Memory B cell (primary cell): ENCODE measurements around the gene MYO18A.
"Not testable (repeated sequence)": the region's sequence is repeated elsewhere in the genome, so short reads cannot be mapped to it uniquely, and the experiment has no call there.

ENCODE experiments used
- ATAC-seq: fragments of 150-1000 bp; cut with Tn5 transposase; 2 replicates; pipeline ENCODE4 v1.10.0; 2021; ENCODE audit warnings: low read depth, mild to moderate bottlenecking, moderate library complexity
- DNase-seq, 2 donors: peaks; one replicate each; pipeline ENCODE4 v3.0.0; 2022; ENCODE audit warnings: low spot score in 2 of 2
- H3K27ac Mint-ChIP-seq: one replicate; pipeline ENCODE4 v1.8.0; 2022; ENCODE audit warnings: mild to moderate bottlenecking, moderate library complexity, mixed read lengths
- H3K27me3 Mint-ChIP-seq: one replicate; pipeline ENCODE4 v1.8.0; 2022; ENCODE audit warnings: mixed read lengths
- H3K36me3 Mint-ChIP-seq: one replicate; pipeline ENCODE4 v1.8.0; 2022; ENCODE audit warnings: mild to moderate bottlenecking, mixed read lengths
- H3K4me1 Mint-ChIP-seq: one replicate; pipeline ENCODE4 v1.8.0; 2022; ENCODE audit warnings: mixed read lengths
- H3K4me3 Mint-ChIP-seq: one replicate; pipeline ENCODE4 v1.8.0; 2022; ENCODE audit warnings: mild to moderate bottlenecking, moderate library complexity, mixed read lengths
- H3K9me3 Mint-ChIP-seq: one replicate; pipeline ENCODE4 v1.8.0; 2022; ENCODE audit warnings: mixed read lengths

Gene MYO18A

DNA sequence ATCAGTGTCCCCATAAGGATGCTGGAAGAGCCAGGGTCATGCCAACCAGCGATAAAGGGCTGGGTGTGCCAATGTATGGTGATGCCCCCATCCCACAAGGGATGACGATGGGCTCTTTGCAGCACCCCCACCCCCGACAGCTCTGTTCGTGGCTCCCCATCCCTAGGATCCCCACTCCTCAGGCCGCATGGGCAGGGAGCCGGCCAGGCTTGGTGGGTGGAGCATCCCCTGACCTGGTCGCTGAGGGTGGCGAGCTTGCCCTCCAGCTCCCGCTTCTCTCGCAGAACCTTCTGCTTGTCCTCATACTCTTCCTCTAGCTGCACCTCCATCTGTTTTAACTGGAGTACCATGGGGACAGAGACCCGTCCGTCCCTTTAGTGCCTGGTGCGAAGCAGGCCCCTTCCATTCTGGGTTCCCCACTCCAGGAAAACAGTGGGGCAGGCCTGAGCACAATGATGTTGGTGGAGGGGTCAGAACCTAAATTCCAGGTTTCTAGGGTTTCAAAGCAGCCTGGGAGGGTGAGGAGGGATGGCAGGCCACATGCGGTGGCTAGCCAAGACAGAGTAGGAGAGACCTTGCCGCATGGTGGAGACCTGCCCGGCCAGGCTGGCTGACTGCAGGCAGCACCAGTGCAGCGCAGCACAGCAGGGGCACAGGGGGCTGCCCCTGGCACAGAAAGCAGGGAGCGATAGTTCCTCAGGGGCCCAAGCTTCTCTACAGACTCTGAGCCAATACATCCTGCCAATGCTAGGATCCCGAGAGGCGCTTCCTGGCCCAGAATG, 86.9 kb downstream of the MYO18A start:
- Mint-ChIP-seq H3K4me3 (no peak overlapping the region), H3K36me3 (peaks cover 41% of the 10 kb centered on the region)

DNA sequence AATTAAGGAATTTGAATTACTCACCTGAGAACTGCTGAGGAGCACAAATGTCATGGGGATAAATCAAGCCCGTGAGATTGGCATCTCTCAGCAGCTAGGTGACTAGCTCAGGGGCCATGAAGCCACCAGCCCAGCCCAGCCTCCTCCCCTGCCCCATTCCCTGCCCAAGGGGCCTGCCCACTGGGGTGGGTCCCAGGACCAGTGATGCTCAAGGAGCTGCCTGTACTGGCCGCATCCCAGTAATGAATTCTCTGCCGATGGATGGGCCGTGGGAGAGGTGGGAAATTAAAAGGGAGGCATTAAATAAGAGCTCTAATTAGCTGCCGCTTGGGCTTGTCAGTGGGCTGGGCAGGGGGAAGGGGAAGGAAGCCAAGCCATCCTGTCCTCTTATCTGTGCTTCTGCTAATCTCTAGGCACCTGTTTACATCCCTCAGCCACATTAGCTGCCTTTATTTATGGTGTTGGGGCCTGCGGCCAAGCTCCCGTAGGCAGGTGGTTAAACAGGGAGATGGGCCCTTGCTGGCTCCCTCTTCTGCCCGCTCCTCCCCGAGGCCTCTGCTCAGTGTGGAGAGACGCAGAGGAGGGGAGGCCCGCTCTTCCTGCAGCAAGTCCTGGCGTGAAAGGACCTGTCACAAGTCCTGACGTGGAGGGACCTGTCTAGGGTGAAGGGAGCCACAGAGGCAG, 88.5 kb downstream of the MYO18A start:
- Mint-ChIP-seq H3K27ac (no peak overlapping the region), H3K36me3 (peaks cover 40% of the 10 kb centered on the region), H3K9me3 (no peaks in the 10 kb centered on the region), H3K4me3 (no peak overlapping the region), H3K4me1 (no peaks in the 10 kb centered on the region), H3K27me3 (no peaks in the 10 kb centered on the region)
- no peak for ATAC-seq
- no peak for DNase-seq

More for the DNA sequence above, 86.9 kb downstream of the MYO18A start:
- H3K27me3 Mint-ChIP-seq: no peaks in the 10 kb centered on the region
- no peak for DNase-seq
- H3K9me3 Mint-ChIP-seq: no peaks in the 10 kb centered on the region
- no peak overlapping the region for H3K27ac Mint-ChIP-seq
- ATAC-seq: no peak
- no peaks in the 10 kb centered on the region for H3K4me1 Mint-ChIP-seq

DNA sequence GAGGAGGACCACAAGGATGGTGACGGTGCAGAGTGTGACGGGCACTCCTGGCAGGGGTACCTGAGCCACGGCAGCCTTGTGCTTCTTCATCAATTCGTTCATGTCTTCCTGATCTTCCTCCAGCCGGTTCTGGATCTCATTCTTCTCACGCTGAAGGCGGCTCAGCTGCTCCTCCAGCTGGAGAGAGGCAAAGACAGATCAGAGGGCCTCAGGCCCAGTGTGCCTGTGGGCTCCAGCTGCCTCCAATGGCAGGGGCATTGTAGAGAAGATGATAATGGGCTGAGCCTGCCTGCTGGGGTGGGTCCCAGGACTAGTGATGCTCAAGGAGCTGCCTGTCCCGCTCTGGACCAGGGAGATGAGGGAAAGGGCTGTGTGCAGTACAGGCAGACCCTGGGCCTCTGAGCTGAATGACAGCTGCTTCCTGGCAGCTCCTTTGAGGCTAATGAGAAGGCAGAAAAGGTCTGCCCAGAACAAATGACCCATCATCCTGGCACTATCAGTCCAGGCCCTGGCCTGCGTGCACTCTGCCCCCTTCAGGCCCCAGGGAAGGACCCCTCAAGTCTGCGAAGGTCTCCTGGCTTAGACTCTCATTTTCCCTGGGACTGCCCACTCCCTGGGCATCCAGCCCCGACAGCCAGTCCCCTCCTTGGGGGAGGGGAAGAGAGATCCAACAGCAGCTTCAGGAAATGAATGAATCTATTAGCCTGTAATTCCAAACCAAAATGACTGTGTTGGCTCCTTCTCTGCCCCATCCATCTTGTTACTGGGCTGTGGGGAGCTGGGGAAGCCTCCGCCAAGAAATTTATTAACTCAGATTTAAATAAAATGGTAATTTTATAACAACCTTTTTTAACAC, 89.2 kb downstream of the MYO18A start:
- no peak overlapping the region for H3K4me3 Mint-ChIP-seq
- peaks cover 39% of the 10 kb centered on the region for H3K36me3 Mint-ChIP-seq
- H3K27ac Mint-ChIP-seq: no peak overlapping the region
- no peak for DNase-seq
- ATAC-seq: no peak
- no peaks in the 10 kb centered on the region for H3K4me1 Mint-ChIP-seq
- no peaks in the 10 kb centered on the region for H3K9me3 Mint-ChIP-seq
- H3K27me3 Mint-ChIP-seq: no peaks in the 10 kb centered on the region

DNA sequence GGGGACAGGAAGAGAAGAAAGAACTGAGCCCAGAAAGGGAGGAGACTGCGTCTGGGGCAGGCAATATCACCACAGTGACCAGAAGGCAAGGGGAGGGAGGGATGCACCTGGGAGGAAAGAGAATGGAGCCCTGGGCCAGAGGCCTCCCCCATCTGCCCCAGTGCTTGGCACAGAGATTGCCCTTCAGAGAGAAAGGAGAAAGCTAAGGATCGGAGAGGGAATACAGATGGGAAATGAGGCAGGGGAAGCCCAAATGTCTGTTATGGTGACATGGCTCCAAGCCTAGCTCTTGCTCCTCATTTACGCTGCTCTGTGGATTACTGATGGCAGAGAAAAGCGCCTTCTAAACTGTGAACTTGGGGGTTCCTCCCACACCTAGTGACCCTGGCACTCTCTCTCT, 90.1 kb downstream of the MYO18A start:
- Mint-ChIP-seq H3K36me3 (peaks cover 39% of the 10 kb centered on the region), H3K27me3 (no peaks in the 10 kb centered on the region), H3K9me3 (no peaks in the 10 kb centered on the region), H3K27ac (no peak overlapping the region), H3K4me1 (no peaks in the 10 kb centered on the region), H3K4me3 (no peak overlapping the region)
- ATAC-seq (no peak), DNase-seq (no peak)

DNA sequence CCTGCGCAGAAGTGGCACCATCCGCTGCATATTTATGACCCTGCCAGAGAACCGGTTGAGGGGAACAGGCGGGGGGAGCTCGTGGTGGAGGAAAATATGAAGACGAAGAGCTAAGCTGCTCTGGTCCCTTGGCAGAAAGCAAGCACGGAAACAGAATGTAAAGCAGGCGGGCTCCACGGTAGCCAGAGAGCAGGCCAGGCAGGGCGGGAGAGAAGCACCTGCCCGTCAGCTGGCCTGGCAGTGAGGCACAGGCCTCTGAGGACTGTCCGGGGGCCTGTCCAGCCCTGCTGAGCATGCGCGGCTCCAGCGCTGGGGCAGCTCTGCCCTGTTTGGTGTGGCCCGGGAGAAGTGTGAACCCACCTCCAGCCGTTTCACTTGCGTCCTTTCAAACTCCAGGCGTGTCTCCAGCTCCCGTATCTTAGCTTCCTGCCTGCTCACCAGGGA, 90.6 kb downstream of the MYO18A start:
- no peak for ATAC-seq
- no peaks in the 10 kb centered on the region for H3K4me1 Mint-ChIP-seq

DNA sequence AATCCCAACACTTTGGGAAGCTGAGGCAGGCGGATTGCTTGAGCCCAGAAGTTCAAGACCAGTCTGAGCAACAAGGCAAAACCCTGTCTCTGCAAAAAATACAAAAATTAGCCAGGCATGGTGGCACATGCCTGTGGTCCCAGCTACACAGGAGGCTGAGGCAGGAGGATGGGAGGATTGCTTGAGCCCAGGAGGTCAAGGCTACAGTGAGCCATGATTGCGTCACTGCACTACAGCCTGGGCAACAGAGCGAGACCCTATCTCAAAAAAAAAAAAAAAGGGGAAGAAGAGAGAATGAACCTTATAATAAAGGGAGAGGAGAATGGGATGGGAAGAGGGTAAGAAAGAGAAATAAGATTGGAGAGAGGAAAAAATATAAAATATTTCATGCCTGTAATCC, 91.4 kb downstream of the MYO18A start:
- H3K4me1 Mint-ChIP-seq, H3K4me3 Mint-ChIP-seq, H3K9me3 Mint-ChIP-seq, H3K27me3 Mint-ChIP-seq, DNase-seq, ATAC-seq: not testable (repeated sequence)
- Mint-ChIP-seq H3K36me3 (peaks cover 40% of the 10 kb centered on the region), H3K27ac (peak overlapping the region; percentile 19)

More for the DNA sequence above, 90.6 kb downstream of the MYO18A start:
- no peaks in the 10 kb centered on the region for H3K9me3 Mint-ChIP-seq
- peaks cover 39% of the 10 kb centered on the region for H3K36me3 Mint-ChIP-seq
- DNase-seq: no peak
- no peaks in the 10 kb centered on the region for H3K27me3 Mint-ChIP-seq
- no peak overlapping the region for H3K27ac Mint-ChIP-seq
- no peak overlapping the region for H3K4me3 Mint-ChIP-seq

DNA sequence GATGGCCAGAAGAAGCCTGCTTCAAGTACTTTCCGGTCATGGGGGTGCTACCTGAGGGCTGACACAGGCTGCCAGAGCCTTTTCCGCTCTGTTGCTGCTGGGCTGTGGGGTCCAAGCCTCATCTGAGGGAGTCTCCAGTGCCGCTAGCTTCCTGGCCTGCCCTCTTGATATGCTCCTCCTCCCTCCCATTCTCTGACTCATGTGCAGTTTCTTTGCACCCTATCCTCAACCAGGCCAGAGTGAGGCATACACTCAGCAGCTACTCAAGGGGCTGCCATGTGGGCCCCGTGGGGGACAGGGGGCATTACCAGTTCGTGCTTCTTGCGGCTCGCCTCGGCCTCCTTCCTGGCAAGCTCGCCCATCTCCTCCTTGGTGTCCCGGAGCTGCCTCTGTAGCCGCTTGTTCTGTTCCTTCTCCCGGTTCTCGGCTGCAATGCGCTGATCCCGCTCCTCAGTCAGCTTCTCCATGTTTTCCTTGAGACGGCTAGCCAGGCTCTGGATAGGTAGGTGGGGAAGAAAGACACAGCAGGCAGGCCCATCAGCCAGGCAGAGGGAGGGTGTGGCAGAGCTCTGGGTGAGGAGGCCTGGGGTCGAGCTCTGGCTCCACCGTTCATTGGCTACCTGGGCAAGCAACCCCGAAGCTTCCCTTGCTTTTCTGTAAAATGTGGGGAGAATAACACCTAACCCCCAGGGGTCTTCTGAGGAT, 93.4 kb downstream of the MYO18A start:
- Mint-ChIP-seq H3K27me3 (no peaks in the 10 kb centered on the region), H3K27ac (no peak overlapping the region), H3K4me1 (no peaks in the 10 kb centered on the region), H3K9me3 (no peaks in the 10 kb centered on the region), H3K4me3 (no peak overlapping the region), H3K36me3 (peaks cover 36% of the 10 kb centered on the region)
- ATAC-seq: no peak
- no peak for DNase-seq

DNA sequence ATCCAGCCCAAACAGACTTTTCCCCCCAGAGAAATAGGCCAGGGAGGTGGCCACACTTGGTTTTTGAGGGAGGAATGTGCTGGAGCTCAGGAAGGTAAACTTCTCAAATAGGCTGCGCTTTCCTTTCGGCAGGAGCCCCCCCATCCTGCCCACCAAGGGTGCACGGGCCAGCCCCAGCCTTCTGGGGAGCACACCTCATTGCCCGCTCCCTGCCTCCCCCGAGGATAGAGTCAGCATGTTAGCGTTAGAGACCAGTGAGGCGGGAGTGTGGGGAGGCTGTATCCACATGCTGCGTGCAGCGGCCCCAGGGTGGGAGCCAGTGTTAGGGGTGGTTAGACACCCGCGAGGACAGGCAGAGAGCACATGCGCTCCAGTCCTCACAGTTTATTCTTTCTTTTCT, 95.0 kb downstream of the MYO18A start:
- no peaks in the 10 kb centered on the region for H3K9me3 Mint-ChIP-seq
- DNase-seq: no peak
- no peaks in the 10 kb centered on the region for H3K4me1 Mint-ChIP-seq
- ATAC-seq: no peak
- H3K4me3 Mint-ChIP-seq: no peak overlapping the region
- H3K27ac Mint-ChIP-seq: no peak overlapping the region
- H3K27me3 Mint-ChIP-seq: no peaks in the 10 kb centered on the region
- H3K36me3 Mint-ChIP-seq: peaks cover 43% of the 10 kb centered on the region

DNA sequence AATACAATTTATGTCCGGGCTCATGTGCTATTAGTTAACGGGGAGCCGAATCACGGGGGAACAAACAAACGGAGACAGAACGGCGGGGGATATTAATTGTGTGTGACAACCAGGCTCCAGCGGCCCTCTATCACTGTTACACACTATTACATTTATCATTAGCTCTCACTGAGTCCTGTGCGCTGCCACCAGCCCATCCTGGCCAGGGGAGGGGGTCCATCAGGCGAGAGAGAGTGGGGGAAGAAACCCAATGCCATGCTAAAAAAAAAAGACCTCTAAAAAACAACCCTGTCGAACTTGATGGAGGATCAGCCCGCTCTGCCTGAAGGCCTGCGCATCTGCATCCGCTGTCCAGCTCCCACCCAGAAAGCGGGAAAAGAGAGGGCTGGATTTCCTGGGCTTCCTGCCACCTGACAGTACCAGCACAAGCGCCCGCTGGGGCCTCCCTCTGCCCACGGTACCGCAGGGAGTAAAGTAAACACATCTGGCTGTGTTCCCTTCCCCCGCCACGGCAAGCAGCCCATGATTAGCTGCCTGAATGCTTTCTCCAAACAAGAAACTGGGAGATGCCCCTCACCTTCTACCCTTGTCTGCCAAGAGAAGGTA, 95.6 kb downstream of the MYO18A start:
- Mint-ChIP-seq H3K27ac (no peak overlapping the region), H3K27me3 (no peaks in the 10 kb centered on the region), H3K36me3 (peaks cover 40% of the 10 kb centered on the region), H3K9me3 (no peaks in the 10 kb centered on the region), H3K4me3 (no peak overlapping the region), H3K4me1 (no peaks in the 10 kb centered on the region)
- no peak for DNase-seq
- ATAC-seq: no peak

DNA sequence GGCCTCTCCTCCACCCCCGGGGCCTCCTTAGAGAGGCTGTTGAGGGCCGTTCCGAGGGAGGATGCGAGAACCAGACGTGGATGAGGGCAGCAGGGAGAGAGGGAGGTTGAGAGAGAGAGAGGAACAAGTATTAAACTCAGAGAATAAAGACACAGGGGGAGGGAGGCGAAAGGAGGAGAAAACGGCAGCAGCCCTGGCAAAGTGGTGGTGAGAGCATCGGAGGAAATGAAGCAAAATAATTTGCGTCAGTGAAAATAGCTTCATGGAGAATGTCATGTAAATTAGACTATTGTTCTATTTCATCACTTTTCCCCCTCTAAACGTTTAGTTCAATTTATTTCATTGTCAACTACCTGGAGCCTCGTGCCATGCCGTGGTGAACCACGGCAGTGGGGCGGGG, 99.2 kb downstream of the MYO18A start:
- Mint-ChIP-seq H3K9me3 (no peaks in the 10 kb centered on the region), H3K36me3 (peaks cover 21% of the 10 kb centered on the region), H3K4me3 (no peak overlapping the region), H3K27me3 (no peaks in the 10 kb centered on the region), H3K4me1 (peaks cover 2% of the 10 kb centered on the region), H3K27ac (no peak overlapping the region)
- no peak for ATAC-seq
- DNase-seq: no peak

DNA sequence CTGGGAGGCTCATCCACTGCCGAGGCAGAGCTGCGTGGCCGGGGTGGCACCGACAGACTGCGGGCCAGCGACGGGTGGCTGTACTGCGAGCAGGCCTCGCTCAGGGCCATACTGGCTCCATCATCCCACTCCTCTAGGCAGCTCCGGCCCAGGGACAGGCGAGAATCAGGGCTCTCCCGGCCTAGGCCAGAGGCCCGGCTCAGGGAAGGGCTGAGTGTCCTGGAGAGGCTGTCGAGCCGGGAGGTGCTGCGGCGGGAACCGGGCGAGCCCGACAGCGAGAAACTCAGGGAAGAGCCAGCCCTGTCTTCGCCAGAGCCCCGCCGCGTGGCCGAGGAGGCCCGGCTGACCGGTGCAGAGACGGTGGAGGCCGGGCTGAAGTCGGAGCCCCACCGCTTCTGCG, 99.9 kb downstream of the MYO18A start:
- no peaks in the 10 kb centered on the region for H3K27me3 Mint-ChIP-seq
- H3K27ac Mint-ChIP-seq: no peak overlapping the region
- peaks cover 19% of the 10 kb centered on the region for H3K36me3 Mint-ChIP-seq

DNA sequence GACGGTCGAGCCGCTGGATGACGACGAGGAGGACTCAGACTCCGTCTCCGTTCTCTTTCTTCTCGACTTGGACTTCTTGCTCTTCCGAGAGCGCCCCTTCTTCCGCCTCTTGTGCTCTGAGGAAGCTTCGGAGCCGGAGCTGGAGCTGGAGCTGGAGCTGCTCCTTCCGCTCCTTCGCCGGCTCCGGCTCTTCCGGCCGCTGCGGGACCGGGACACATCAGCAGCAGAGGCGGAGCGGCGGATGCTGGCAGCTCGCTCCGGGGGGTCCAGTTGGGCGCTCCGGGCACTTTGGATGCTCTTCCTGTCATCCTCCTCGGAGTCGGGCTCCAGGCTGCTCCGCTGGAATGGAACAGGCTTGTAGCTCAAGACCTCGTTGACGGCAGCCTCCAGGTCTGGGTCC, 100.3 kb downstream of the MYO18A start:
- no peak overlapping the region for H3K4me3 Mint-ChIP-seq
- no peak overlapping the region for H3K27ac Mint-ChIP-seq
- no peaks in the 10 kb centered on the region for H3K9me3 Mint-ChIP-seq
- H3K27me3 Mint-ChIP-seq: no peaks in the 10 kb centered on the region
- H3K36me3 Mint-ChIP-seq: peaks cover 19% of the 10 kb centered on the region
- H3K4me1 Mint-ChIP-seq: peaks cover 2% of the 10 kb centered on the region
- ATAC-seq (no peak), DNase-seq (no peak)

More for the DNA sequence above, 99.9 kb downstream of the MYO18A start:
- Mint-ChIP-seq H3K4me3 (no peak overlapping the region), H3K4me1 (peaks cover 2% of the 10 kb centered on the region), H3K9me3 (no peaks in the 10 kb centered on the region)
- DNase-seq: no peak
- ATAC-seq: no peak

DNA sequence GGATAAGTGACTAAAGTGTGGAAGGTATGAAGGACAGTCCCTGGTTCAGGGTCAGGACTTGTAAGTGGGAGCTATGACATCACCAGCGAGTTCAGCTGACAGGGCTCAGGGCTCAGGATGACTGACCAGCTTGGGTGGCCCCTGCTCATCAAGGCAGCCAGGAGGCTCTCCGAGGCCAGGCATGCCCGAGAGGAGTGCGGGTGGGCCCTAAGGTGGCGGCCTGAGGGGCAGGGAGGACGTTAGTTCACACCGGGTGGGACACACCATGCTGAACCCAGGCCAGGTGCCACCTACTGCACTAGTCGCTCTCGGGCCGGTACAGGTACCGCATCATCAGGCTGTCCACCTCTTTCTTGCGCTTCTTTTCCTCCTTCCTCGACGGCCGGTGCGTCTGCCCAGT, 100.8 kb downstream of the MYO18A start:
- Mint-ChIP-seq H3K36me3 (peaks cover 19% of the 10 kb centered on the region), H3K27ac (no peak overlapping the region), H3K4me3 (no peak overlapping the region), H3K4me1 (peaks cover 2% of the 10 kb centered on the region), H3K9me3 (no peaks in the 10 kb centered on the region), H3K27me3 (no peaks in the 10 kb centered on the region)
- DNase-seq: no peak
- no peak for ATAC-seq
